Activated naive CD8-positive, alpha-beta T cell treated with anti-CD3 and anti-CD28 coated beads, Interleukin-2, amount 10 ng/mL, durations not matched to agents 7 days and 5 days (primary cell): ENCODE results near the gene DIAPH1. TPM values are rescaled to one million over a fixed set of nuclear protein-coding genes. Genes with fewer than 3 reads are reported as not detected.

Experiments
- ATAC-seq: fragments of 150-1000 bp; cut with Tn5 transposase; one replicate; pipeline ENCODE4 v1.10.0; 2021; ENCODE audit warnings: low read depth, moderate library complexity
- POLR2A ChIA-PET: fragments of 350-600 bp; sonication (Branson Sonifier 250); formaldehyde crosslinking; loops from one replicate; lab custom pipeline; 2021; ENCODE audit warnings: antibody characterized with exemption; lab: Charles Lee
- DNase-seq: peaks from one replicate; pipeline ENCODE4 v3.0.0; 2021
- H3K27ac Mint-ChIP-seq: one replicate; pipeline ENCODE4 v1.8.0; 2022; ENCODE audit warnings: mild to moderate bottlenecking, mixed read lengths
- H3K27me3 Mint-ChIP-seq: one replicate; pipeline ENCODE4 v1.8.0; 2022; ENCODE audit warnings: mild to moderate bottlenecking, moderate library complexity, mixed read lengths
- H3K36me3 Mint-ChIP-seq: one replicate; pipeline ENCODE4 v1.8.0; 2021; ENCODE audit warnings: mild to moderate bottlenecking, mixed read lengths
- H3K4me1 Mint-ChIP-seq: one replicate; pipeline ENCODE4 v1.8.0; 2021; ENCODE audit warnings: mixed read lengths
- H3K4me3 Mint-ChIP-seq: one replicate; pipeline ENCODE4 v1.8.0; 2022; ENCODE audit warnings: mild to moderate bottlenecking, moderate library complexity, mixed read lengths
- H3K9me3 Mint-ChIP-seq: one replicate; pipeline ENCODE4 v1.8.0; 2021; ENCODE audit warnings: mixed read lengths
- total RNA-seq, 2 experiments: library from RNA; stranded (reverse); gene quantifications; one replicate each; pipeline ENCODE4 v1.2.3, GENCODE V29; 2021

The DIAPH1 gene
- total RNA-seq, 2 experiments from 2014 or later: 244 to 256 TPM

DNA sequence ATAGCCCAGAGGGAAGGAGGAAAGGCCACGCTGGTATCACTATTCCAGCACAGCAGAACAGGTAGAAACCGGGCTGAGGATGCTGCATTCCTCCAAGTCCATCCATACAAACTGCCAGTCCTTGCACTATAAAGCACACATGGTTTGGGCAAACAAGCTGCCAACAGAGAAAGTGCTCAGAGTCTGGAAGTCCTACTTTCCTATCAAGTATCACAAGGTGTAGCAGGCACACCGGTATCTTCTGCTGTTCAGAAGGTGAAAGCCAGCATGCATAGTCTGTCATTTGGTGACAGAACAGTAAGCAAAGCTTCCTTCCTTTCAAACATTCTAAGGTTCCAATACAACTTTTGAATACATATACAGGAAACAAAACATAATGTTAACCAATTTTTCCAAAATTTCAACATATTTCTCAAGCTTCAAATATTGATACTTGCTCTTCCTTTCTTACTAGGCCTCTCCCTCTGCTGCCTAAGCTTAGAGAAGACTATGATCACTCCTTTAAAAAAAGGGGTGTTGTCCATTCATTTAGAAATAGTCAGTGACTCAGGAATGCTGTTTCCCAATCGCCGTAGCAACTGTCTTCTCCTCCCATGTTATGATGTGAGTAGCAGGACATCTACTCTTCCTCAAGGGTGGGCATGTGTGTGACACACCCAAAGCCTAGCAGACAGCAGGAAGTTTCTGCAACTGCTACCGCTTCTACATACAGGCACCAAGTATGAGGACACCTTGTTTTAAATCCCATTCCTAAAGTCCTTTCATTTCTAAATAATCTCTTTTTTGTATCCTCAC, 14.7 kb downstream of the DIAPH1 start:
- no peaks in the 10 kb centered on the region for H3K27me3 Mint-ChIP-seq
- H3K9me3 Mint-ChIP-seq: no peaks in the 10 kb centered on the region
- peaks cover 24% of the 10 kb centered on the region for H3K36me3 Mint-ChIP-seq
- peak; percentile 16 for ATAC-seq
- no peak for DNase-seq
- peak overlapping the region; percentile 75 for H3K4me3 Mint-ChIP-seq
- POLR2A ChIA-PET: interaction anchor here (0.6 to 8.2 kb wide), 3 partner anchors 14 to 73 kb away, joined by 4 to 80 read pairs (median 10); partner anchors contain the start of genes DIAPH1, HDAC3 and RELL2
- H3K4me1 Mint-ChIP-seq: peaks cover 74% of the 10 kb centered on the region
- H3K27ac Mint-ChIP-seq: peak overlapping the region; percentile 79

DNA sequence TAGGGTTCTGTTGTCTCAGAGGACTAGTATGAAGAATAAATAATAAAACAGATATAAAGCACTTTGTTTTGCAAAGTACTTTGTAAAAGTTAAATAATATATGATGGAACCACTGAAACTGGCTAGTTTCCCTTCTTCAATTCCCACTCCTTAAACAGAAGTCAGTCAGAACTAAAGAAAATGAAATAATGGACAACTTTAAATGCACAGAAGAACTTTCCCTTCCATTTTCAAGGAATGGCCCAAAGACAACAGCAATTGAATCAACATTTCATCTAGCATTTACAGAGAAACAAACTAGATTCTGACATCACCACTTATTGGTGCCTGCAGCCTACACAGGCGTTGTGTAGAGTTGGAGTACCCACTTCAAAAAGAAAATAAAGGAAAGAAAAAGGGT, 16.2 kb downstream of the DIAPH1 start:
- Mint-ChIP-seq H3K4me1 (peaks cover 75% of the 10 kb centered on the region), H3K4me3 (peak overlapping the region; percentile 26)

DNA sequence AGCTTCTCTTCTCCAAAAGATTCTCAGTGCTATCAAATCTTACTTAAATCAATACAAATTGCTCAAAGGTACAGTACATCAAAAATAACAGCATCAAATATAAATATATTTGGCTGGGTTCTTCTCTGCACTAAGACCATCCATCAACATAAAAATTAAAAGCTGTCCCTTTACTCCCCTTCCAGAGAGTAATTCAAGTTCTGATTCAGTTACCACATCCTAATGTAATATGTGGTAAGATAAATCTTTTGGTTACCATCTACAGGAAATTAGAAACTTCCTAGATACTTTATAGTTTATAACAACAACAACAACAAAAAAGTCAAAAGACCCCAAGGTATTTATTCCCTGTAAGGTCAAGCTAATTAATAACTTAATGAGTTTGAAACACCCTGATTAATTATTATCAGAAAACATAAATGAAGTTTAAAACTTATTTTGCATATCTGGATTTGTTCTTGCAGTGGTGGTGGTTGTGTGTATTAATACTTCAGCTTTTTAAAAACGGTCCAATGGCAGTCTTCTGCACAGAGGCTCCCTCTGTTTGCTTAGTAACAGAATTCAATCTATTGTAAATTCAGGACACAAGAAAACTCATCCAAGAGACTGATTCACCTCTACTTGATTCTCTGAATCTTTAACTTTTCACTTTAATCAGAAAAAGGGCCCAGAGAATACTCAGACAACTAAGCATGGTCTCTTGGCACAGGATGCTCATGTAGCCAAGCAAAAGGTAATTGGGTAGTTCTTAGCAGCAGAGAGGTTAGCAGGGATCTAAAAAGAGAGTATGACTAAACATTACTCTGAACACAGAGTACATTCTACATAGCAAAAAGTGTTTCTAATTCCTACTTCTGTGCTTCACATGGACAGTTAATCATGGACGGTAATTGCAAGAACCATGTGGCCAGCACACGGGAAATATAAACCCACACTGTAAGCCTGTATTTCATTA, 20.1 kb downstream of the DIAPH1 start:
- ATAC-seq (peak; percentile 69), DNase-seq (no peak)
- no peaks in the 10 kb centered on the region for H3K9me3 Mint-ChIP-seq
- peak overlapping the region; percentile 30 for H3K4me3 Mint-ChIP-seq
- H3K4me1 Mint-ChIP-seq: peaks cover 58% of the 10 kb centered on the region
- H3K36me3 Mint-ChIP-seq: peaks cover 17% of the 10 kb centered on the region
- POLR2A ChIA-PET: interaction anchor here (1.0 to 3.8 kb wide), 3 partner anchors 10 to 38 kb away, joined by 3 to 43 read pairs (median 16); partner anchors contain the start of genes DIAPH1, HDAC3 and RELL2
- H3K27me3 Mint-ChIP-seq: no peaks in the 10 kb centered on the region
- H3K27ac Mint-ChIP-seq: peak overlapping the region; percentile 42

More for the DNA sequence above, 16.2 kb downstream of the DIAPH1 start:
- no peak for DNase-seq
- ATAC-seq: no peak
- POLR2A ChIA-PET: interaction anchor here (0.6 to 8.2 kb wide), 5 partner anchors 11 to 35 kb away, joined by 3 to 80 read pairs (median 5); partner anchors contain the start of genes DIAPH1, HDAC3 and RELL2
- H3K9me3 Mint-ChIP-seq: no peaks in the 10 kb centered on the region
- H3K36me3 Mint-ChIP-seq: peaks cover 18% of the 10 kb centered on the region
- no peaks in the 10 kb centered on the region for H3K27me3 Mint-ChIP-seq
- H3K27ac Mint-ChIP-seq: peak overlapping the region; percentile 34

DNA sequence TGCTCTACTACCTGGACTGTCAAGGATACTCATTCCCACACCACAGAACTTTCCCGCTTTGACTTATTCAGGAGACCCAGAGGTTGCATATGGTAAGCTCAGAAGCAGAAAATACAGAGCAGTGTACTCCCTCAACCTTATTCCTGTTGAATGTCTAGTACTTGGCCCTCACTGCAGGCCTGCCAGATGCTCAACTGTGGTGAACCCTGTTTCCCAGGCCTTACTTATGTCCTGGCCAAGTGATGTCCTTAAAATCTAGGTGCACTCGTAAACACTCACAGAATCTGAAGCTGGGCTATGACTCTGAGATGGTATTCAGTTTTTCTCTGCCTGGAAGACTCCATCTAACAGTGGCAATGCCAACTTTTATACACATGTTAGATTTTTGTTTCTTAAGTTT, 21.0 kb downstream of the DIAPH1 start:
- no peaks in the 10 kb centered on the region for H3K9me3 Mint-ChIP-seq
- H3K27ac Mint-ChIP-seq: peak overlapping the region; percentile 57
- peaks cover 55% of the 10 kb centered on the region for H3K4me1 Mint-ChIP-seq
- H3K4me3 Mint-ChIP-seq: peak overlapping the region; percentile 14
- DNase-seq (no peak), ATAC-seq (no peak)
- POLR2A ChIA-PET: interaction anchor here (1.0 to 3.8 kb wide), 3 partner anchors 11 to 39 kb away, joined by 3 to 43 read pairs (median 16); partner anchors contain the start of genes DIAPH1, HDAC3 and RELL2
- H3K36me3 Mint-ChIP-seq: peaks cover 18% of the 10 kb centered on the region
- H3K27me3 Mint-ChIP-seq: no peaks in the 10 kb centered on the region

DNA sequence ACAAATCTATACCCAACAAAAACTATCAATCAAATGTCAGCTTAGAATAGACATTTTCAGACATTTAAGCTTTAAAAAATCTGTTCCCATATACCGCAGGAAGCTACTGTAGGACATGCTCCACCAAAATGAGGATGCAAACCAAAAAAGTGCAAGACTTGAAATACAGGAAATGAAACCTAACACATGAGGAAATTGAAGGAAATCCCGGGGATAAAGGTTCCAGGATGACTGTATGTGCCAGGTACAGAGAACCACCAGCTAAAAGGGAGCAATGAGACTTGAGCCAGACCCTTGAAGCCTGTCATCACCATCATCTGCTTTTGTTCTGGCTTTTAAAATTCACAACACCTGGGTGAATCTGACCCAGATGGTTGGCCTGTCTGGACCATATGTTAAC, 21.4 kb downstream of the DIAPH1 start:
- H3K4me1 Mint-ChIP-seq: peaks cover 55% of the 10 kb centered on the region
- DNase-seq: no peak
- no peaks in the 10 kb centered on the region for H3K27me3 Mint-ChIP-seq
- H3K36me3 Mint-ChIP-seq: peaks cover 16% of the 10 kb centered on the region
- POLR2A ChIA-PET: interaction anchor here (1.0 to 3.8 kb wide), 3 partner anchors 12 to 40 kb away, joined by 3 to 43 read pairs (median 16); partner anchors contain the start of genes DIAPH1, HDAC3 and RELL2
- H3K9me3 Mint-ChIP-seq: no peaks in the 10 kb centered on the region
- peak overlapping the region; percentile 57 for H3K27ac Mint-ChIP-seq
- ATAC-seq: peak; percentile 17
- peak overlapping the region; percentile 14 for H3K4me3 Mint-ChIP-seq

DNA sequence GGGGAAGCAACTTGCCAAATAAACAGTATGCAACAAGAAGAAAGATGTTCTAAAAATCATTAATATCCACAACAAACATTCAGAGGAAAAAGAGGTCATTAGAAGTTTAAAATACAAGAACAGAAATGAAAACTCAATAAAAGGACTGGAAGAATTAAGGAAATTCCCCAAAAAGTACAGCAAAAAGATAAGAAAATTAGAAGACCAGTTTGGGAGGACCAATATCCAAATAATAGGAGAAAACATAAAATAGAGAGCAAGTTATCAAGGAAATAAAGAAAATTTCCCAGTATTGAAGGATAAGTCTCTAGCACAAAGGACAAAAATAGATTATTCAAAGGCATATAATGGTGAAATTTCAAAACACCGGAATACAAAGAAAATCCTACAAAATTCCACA, 21.9 kb downstream of the DIAPH1 start:
- H3K4me1 Mint-ChIP-seq: peaks cover 57% of the 10 kb centered on the region
- H3K36me3 Mint-ChIP-seq: peaks cover 16% of the 10 kb centered on the region
- H3K9me3 Mint-ChIP-seq: no peaks in the 10 kb centered on the region
- no peak overlapping the region for H3K4me3 Mint-ChIP-seq
- no peak for DNase-seq
- H3K27me3 Mint-ChIP-seq: no peaks in the 10 kb centered on the region
- POLR2A ChIA-PET: interaction anchor here (2.7 to 3.8 kb wide), 2 partner anchors 21 to 40 kb away, joined by 16 to 43 read pairs; partner anchors contain the start of genes DIAPH1, HDAC3 and RELL2
- ATAC-seq: no peak
- peak overlapping the region; percentile 57 for H3K27ac Mint-ChIP-seq

DNA sequence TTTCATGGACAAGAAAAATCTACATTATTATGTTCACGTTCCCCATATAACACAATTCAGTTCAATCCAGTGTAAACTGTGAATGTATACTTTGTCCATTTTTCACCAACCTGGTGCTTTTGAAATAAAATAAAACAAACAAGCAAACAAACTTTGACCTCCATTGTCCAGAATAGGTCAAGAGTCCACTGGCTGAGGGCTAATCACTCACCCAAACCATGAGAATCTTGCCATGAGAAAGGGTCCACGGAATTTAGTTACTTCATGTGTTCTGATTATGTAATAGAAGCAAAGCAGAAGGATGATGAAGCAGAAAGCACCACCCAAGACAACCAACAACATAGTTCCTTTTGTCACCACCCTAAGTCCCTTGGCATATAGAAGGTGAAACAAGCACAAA, 28.7 kb downstream of the DIAPH1 start:
- H3K9me3 Mint-ChIP-seq: no peaks in the 10 kb centered on the region
- no peak for DNase-seq
- no peak for ATAC-seq
- H3K27me3 Mint-ChIP-seq: no peaks in the 10 kb centered on the region
- POLR2A ChIA-PET: interaction anchor here (0.8 kb wide), 1 partner anchor 29 kb away, joined by 3 read pairs; the partner anchor contains the start of gene DIAPH1
- H3K27ac Mint-ChIP-seq: no peak overlapping the region
- no peak overlapping the region for H3K4me3 Mint-ChIP-seq
- peaks cover 18% of the 10 kb centered on the region for H3K36me3 Mint-ChIP-seq
- H3K4me1 Mint-ChIP-seq: peaks cover 26% of the 10 kb centered on the region

DNA sequence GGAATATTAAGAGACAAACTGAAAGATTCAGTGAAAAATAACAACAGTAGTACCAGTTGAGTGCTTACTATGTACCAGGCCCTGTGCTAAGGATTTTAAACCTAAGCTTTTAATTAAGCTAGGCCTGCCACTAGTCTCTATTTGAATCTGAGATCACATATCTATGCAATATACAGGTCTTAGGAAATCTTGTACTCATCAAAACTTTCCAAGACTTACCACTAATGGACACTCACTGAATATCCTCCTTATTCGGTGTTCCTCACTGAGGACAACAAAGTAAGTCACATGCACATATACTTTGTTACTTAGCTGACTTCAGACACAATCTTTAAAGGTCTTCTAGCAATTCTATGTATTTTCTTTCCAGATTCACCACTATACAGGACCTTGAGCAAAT, 32.6 kb downstream of the DIAPH1 start:
- no peak overlapping the region for H3K27ac Mint-ChIP-seq
- POLR2A ChIA-PET: no interaction called here
- H3K4me3 Mint-ChIP-seq: no peak overlapping the region
- H3K9me3 Mint-ChIP-seq: no peaks in the 10 kb centered on the region
- peaks cover 11% of the 10 kb centered on the region for H3K4me1 Mint-ChIP-seq
- ATAC-seq (no peak), DNase-seq (no peak)
- peaks cover 30% of the 10 kb centered on the region for H3K36me3 Mint-ChIP-seq
- H3K27me3 Mint-ChIP-seq: no peaks in the 10 kb centered on the region

DNA sequence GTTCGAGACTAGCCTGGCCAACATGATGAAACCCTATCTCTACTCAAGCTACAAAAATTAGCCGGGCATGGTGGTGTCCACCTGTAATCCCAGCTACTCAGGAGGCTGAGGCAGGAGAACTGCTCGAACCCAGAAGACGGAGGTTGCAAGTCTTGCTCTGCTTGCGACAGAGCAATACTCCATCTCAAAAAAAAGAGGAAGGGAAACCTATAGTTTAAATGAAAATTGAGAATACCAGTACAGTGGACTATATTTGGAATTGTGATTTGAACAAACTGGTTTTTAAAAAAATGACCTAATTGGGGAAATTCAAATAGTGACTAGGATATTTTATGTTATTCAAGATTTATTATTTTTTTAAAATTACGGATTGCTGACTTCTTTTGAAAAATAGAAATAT, 33.2 kb downstream of the DIAPH1 start:
- H3K27ac Mint-ChIP-seq: no peak overlapping the region
- H3K4me3 Mint-ChIP-seq: no peak overlapping the region
- no peak for ATAC-seq
- H3K9me3 Mint-ChIP-seq: no peaks in the 10 kb centered on the region
- H3K4me1 Mint-ChIP-seq: peaks cover 8% of the 10 kb centered on the region
- POLR2A ChIA-PET: interaction anchor here (0.8 kb wide), 1 partner anchor 51 kb away, joined by 3 read pairs; the partner anchor contains the start of genes HDAC3 and RELL2
- DNase-seq: no peak
- peaks cover 32% of the 10 kb centered on the region for H3K36me3 Mint-ChIP-seq
- no peaks in the 10 kb centered on the region for H3K27me3 Mint-ChIP-seq

DNA sequence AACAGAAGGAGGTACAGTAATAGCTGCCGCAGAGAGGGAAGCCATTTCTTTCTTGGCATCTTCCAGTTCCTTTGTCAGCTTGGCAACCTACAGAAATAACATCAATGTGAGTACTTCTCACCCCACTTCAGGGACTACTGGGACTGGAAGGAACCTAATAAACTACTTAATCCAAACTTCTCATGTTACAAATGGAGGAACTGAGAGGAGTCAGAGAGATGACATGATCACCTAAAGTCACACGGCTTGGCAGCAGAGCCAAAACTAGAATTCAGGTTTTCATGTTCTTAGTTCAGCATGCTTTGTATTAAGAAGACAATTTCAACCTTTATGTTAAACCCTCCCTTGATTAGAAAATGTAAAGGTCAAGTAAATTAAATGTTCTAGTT, 44.7 kb downstream of the DIAPH1 start:
- no peaks in the 10 kb centered on the region for H3K27me3 Mint-ChIP-seq
- DNase-seq (no peak), ATAC-seq (no peak)
- H3K4me3 Mint-ChIP-seq: no peak overlapping the region
- no peak overlapping the region for H3K27ac Mint-ChIP-seq
- POLR2A ChIA-PET: no interaction called here
- no peaks in the 10 kb centered on the region for H3K4me1 Mint-ChIP-seq
- H3K36me3 Mint-ChIP-seq: peaks cover 31% of the 10 kb centered on the region
- H3K9me3 Mint-ChIP-seq: no peaks in the 10 kb centered on the region

DNA sequence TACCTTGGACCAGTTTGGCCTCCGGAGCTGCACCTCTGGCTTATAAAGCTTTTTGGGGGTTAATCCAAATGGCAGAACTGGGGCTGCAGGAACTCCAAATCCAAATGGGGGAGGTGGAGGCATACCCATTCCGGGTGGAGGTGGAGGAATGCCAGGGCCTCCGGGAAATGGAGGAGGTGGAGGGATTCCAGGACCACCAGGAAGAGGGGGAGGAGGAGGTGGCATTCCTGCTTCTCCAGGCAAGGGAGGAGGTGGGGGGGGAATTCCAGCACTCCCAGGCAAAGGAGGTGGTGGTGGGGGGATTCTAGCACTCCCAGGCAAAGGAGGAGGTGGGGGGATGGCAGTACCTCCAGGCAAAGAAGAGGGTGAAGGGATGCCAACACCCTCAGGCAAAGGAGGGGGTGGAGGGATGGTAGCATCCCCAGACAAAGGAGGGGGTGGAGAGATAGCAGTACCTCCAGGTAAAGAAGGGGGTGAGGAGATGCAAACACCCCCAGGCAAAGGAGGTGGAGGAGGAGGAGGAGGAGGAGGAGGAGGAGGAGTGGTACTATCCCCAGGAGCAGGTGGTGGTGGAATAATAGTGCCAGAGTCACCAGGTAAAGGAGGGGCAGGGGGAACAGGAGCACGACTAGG, 45.2 kb downstream of the DIAPH1 start:
- H3K27ac Mint-ChIP-seq: no peak overlapping the region
- POLR2A ChIA-PET: no interaction called here
- no peak overlapping the region for H3K4me3 Mint-ChIP-seq

DNA sequence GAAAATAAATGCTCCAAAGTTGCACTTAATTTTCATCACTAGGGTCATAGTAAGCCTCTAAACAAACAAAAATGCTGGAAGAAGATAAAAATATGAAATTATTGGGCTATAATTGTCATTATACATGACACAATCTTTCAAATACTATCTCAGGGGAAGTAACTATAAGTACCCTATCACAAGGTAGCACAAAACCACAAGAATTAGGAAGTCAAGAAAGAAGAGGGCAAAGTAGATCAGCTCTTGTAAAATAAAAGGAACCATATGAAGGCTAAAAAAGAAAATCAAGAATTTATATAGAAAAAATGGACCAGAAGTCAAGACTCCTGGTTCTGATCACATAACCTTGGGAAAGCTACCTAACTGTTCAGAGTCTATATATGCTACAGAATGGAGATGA, 48.1 kb downstream of the DIAPH1 start:
- H3K9me3 Mint-ChIP-seq: no peaks in the 10 kb centered on the region
- POLR2A ChIA-PET: no interaction called here
- ATAC-seq (no peak), DNase-seq (no peak)
- no peak overlapping the region for H3K4me3 Mint-ChIP-seq
- peak overlapping the region; percentile 7 for H3K27ac Mint-ChIP-seq
- H3K36me3 Mint-ChIP-seq: peaks cover 30% of the 10 kb centered on the region
- no peaks in the 10 kb centered on the region for H3K27me3 Mint-ChIP-seq
- H3K4me1 Mint-ChIP-seq: peaks cover 7% of the 10 kb centered on the region

More for the DNA sequence above, 45.2 kb downstream of the DIAPH1 start:
- peaks cover 27% of the 10 kb centered on the region for H3K36me3 Mint-ChIP-seq
- no peaks in the 10 kb centered on the region for H3K9me3 Mint-ChIP-seq
- DNase-seq (no peak), ATAC-seq (no peak)
- H3K27me3 Mint-ChIP-seq: no peaks in the 10 kb centered on the region
- H3K4me1 Mint-ChIP-seq: no peaks in the 10 kb centered on the region
